BLaER1 (cell line): Measurements from ENCODE around the gene SLC39A12.

Experiments used
- H3K27ac ChIP-seq: shearing (Covaris generic); formaldehyde crosslinking; 2 replicates; pipeline ENCODE4 v1.8.1; 2022
- H3K27me3 ChIP-seq: shearing (Covaris generic); formaldehyde crosslinking; 2 replicates; pipeline ENCODE4 v1.8.1; 2022
- H3K36me3 ChIP-seq: shearing (Covaris generic); formaldehyde crosslinking; 2 replicates; pipeline ENCODE4 v1.8.1; 2022
- H3K4me1 ChIP-seq: shearing (Covaris generic); formaldehyde crosslinking; 2 replicates; pipeline ENCODE4 v1.8.1; 2022
- H3K4me2 ChIP-seq: shearing (Covaris generic); formaldehyde crosslinking; 2 replicates; pipeline ENCODE4 v1.8.1; 2022
- H3K4me3 ChIP-seq: shearing (Covaris generic); formaldehyde crosslinking; 2 replicates; pipeline ENCODE4 v1.8.1; 2022
- H3K9ac ChIP-seq: shearing (Covaris generic); formaldehyde crosslinking; 2 replicates; pipeline ENCODE4 v1.8.1; 2022
- H3K9me3 ChIP-seq: shearing (Covaris generic); formaldehyde crosslinking; 2 replicates; pipeline ENCODE4 v1.8.1; 2022
- H4K20me1 ChIP-seq: shearing (Covaris generic); formaldehyde crosslinking; 2 replicates; pipeline ENCODE4 v1.8.1; 2022
- Cebpa-rat ChIP-seq: shearing (Covaris generic); IDR thresholded peaks from 2 replicates; pipeline ENCODE4 v1.8.1; 2022

The SLC39A12 gene

DNA sequence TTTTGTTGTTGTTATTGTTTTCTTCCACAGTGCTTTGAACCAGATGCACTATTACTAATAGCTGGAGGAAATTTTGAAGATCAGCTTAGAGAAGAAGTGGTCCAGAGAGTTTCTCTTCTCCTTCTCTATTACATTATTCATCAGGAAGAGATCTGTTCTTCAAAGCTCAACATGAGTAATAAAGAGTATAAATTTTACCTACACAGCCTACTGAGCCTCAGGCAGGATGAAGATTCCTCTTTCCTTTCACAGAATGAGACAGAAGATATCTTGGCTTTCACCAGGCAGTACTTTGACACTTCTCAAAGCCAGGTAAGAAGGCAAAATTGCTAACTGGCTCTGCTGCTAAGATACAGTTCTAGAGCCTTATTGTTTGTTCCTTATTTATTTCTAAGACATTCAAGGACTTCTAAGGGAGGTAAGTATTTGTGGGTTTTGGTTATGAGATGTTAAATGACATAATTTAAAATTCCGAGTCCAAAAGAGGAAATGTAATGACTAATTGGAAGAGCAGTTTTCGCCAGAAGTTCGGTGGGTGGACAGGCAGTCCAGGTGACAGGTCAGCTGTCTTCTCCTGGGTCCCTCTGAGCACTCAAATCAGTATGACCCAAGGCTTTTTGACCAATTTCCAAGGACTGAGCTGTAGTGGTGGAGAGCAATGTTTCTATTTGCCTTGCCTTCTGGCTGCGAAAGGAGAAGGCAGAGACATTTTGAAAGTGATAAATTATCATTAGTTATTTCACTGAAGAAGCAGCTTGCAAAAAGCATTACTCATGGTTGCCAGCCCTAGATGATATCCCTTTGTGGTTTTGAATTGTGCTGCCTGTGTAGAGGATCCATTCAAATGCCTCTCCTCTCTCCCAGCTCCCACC, 10.1 kb downstream of the SLC39A12 start:
- no peaks in the 10 kb centered on the region for H4K20me1 ChIP-seq
- TF ChIP-seq Cebpa-rat = no peak
- H3K9me3 ChIP-seq = peaks cover 12% of the 10 kb centered on the region
- H3K4me3 ChIP-seq = no peak overlapping the region
- H3K36me3 ChIP-seq = no peaks in the 10 kb centered on the region
- no peak overlapping the region for H3K4me2 ChIP-seq
- no peak overlapping the region for H3K9ac ChIP-seq
- H3K27ac ChIP-seq = no peak overlapping the region
- H3K4me1 ChIP-seq = no peaks in the 10 kb centered on the region
- no peaks in the 10 kb centered on the region for H3K27me3 ChIP-seq

DNA sequence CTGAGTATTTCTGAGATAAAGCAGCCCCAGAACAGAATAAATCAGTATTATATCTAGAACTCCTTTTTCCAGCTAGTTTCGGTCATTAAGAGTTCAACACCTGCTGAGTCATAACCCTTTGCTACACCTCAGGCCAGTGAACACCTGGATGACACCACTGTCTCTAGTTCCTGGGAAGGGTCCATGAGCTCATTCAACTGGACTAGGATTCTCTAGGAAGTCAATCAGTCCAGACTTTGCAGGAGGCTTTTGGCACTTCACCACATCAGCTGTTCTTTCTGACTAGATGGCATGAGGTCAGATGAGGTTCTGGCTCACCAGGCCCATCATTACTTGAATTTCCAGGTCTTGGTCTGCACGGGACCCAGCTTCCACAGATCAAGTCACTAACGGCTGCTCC, 11.7 kb downstream of the SLC39A12 start:
- TF ChIP-seq Cebpa-rat = no peak
- no peaks in the 10 kb centered on the region for H3K4me1 ChIP-seq
- no peak overlapping the region for H3K4me3 ChIP-seq
- H3K4me2 ChIP-seq = no peak overlapping the region
- H3K9me3 ChIP-seq = peaks cover 12% of the 10 kb centered on the region
- H3K36me3 ChIP-seq = no peaks in the 10 kb centered on the region
- H3K27me3 ChIP-seq = no peaks in the 10 kb centered on the region
- H3K9ac ChIP-seq = no peak overlapping the region
- H3K27ac ChIP-seq = no peak overlapping the region
- no peaks in the 10 kb centered on the region for H4K20me1 ChIP-seq

DNA sequence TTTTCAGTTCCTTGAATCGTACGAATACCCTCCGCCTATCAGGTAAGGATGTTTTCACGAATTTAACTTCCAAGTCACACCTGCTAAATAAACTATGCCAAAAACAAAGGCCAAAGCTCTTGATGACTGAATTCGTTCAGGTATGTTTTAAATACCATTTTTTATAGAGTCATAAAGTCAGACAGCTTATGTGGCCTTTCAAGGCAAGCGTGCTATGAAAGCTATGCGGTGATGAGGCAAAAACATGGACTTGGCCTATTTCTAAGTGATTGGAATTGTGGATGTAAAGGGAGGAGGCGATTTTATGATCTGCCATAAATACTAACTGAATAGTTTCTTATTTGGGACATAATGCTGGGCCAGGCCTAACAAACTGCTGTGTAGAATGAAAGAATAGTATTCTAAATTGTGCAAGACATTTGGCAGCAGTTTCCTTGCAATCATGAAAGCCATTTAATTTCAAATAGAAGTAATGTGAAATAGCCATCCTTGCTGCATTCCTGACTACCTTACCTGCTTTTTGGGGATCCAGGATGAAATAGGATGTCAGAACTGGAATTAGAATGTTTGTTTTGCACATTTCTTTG, 14.0 kb downstream of the SLC39A12 start:
- no peaks in the 10 kb centered on the region for H3K4me1 ChIP-seq
- peaks cover 14% of the 10 kb centered on the region; the same call in 1 of the 2 replicates for H3K9me3 ChIP-seq
- H3K4me2 ChIP-seq = no peak overlapping the region
- no peaks in the 10 kb centered on the region for H3K36me3 ChIP-seq
- no peak overlapping the region for H3K27ac ChIP-seq
- H3K9ac ChIP-seq = no peak overlapping the region
- no peaks in the 10 kb centered on the region for H4K20me1 ChIP-seq
- H3K4me3 ChIP-seq = no peak overlapping the region
- no peak for TF ChIP-seq Cebpa-rat
- H3K27me3 ChIP-seq = no peaks in the 10 kb centered on the region

DNA sequence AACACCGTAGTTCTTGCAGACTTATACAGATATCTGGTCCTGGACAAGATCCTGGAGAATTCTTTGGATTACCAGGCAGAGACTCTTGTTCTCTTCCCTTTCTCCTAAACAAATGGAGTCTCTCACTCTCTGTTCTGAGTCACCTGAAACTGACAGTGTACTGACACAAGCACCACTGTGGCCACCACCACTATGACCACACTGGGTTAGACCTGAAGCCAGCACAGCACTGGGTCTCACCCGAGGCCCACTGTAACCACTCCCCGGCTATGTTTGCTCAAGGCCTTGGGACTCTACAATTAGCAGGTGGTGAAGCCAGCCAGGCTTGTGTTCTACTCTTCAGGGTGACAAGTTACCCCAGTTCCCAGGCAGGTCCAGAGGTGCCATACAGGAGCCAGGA, 22.8 kb downstream of the SLC39A12 start:
- H3K9ac ChIP-seq = no peak overlapping the region
- peaks cover 16% of the 10 kb centered on the region for H3K9me3 ChIP-seq
- H3K27ac ChIP-seq = no peak overlapping the region
- H3K4me1 ChIP-seq = no peaks in the 10 kb centered on the region
- no peak overlapping the region for H3K4me3 ChIP-seq
- H3K27me3 ChIP-seq = no peaks in the 10 kb centered on the region
- no peak overlapping the region for H3K4me2 ChIP-seq
- no peaks in the 10 kb centered on the region for H3K36me3 ChIP-seq
- H4K20me1 ChIP-seq = no peaks in the 10 kb centered on the region
- TF ChIP-seq Cebpa-rat = no peak

DNA sequence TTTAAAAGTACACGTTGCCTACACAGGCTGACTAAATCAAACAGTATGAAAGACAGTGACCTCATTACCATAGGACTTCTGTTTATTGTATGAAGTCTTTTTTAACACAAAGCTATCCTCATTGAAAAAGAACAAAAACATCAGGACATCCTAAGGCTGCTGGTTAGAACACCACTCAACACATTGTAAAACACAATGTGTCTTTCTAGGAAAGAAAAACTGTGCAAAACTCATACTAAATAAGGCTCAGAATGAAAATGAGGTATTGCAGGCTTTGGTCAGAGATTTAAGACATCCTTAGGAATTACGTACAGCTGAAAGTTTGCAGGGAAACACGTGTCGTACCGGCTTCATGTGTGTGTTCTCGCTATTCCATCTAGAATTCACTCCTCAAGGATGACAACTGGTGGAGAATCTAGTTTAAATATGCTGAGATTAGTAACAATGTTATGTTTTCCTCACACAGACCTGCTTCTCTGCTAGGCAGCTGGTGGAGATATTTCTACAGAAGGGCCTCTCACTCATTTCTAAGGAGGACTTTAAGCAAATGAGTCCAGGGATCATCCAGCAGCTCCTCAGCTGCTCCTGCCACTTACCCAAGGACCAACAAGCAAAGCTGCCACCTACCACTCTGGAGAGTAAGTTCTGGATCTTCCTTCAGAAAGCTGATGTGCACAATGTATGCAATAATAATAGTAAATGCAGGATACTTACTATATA, 29.3 kb downstream of the SLC39A12 start:
- no peaks in the 10 kb centered on the region for H3K27me3 ChIP-seq
- no peak overlapping the region for H3K4me2 ChIP-seq
- TF ChIP-seq Cebpa-rat = no peak
- no peak overlapping the region for H3K27ac ChIP-seq
- H3K4me3 ChIP-seq = no peak overlapping the region
- H4K20me1 ChIP-seq = no peaks in the 10 kb centered on the region
- peaks cover 6% of the 10 kb centered on the region; the same call in 1 of the 2 replicates for H3K4me1 ChIP-seq
- H3K9me3 ChIP-seq = no peaks in the 10 kb centered on the region
- H3K9ac ChIP-seq = no peak overlapping the region
- H3K36me3 ChIP-seq = no peaks in the 10 kb centered on the region

DNA sequence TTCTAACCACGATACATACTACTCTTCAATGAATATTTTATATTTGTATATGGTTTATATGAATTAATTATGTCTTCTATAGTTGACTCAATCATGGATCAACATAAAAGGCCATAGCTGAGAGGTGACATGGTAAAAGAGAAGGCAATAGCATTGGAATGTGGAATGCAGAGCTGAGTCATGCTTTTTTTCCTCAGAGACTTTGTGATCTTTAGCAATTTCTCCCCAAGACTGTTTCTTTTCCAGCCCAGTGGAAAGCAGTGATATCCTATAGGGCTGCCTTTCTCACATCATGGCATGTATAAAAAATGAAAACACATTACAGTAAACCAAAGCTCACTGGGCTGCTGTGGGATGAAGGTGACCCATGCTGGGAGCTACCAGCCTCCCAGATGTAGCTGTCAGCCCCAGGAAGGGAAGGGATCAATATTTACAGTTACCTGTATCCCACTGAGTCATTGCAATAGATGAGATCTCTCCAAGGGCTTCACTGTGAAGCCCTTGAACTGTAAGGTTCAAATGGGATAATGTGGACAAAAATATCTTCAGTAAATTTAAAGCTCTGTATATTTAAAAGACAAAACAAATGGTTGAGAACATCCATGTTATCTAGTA, 30.2 kb downstream of the SLC39A12 start:
- Histone ChIP-seq H3K4me3 (no peak overlapping the region), H3K4me1 (peaks cover 8% of the 10 kb centered on the region; the same call in 1 of the 2 replicates), H3K36me3 (no peaks in the 10 kb centered on the region), H3K9me3 (peaks cover 8% of the 10 kb centered on the region), H3K27me3 (no peaks in the 10 kb centered on the region), H3K27ac (no peak overlapping the region), H4K20me1 (no peaks in the 10 kb centered on the region), H3K4me2 (no peak overlapping the region), H3K9ac (no peak overlapping the region)
- TF ChIP-seq Cebpa-rat = no peak

DNA sequence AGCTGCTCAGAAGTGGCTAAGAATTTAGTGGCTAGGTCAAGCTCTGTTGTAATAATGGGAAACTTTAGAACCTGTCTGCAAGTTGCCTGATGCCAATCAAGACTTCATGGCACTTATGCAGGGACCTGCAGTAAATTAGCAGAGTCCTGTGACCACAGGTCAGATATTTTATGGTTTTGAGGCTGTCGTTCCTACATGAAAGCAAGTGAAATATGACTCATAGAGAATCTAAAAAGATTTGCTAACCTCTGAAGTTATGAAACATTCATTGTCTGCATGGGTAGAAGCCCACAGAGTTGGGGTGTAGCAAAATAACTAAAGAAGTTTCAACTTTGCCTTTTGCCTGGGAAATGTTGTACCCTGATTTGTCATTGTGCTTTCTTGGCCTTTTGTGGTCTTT, 32.3 kb downstream of the SLC39A12 start:
- H3K9ac ChIP-seq = no peak overlapping the region
- H3K36me3 ChIP-seq = no peaks in the 10 kb centered on the region
- peaks cover 30% of the 10 kb centered on the region for H3K4me1 ChIP-seq
- H3K4me3 ChIP-seq = no peak overlapping the region
- H3K4me2 ChIP-seq = no peak overlapping the region; the same call in 1 of the 2 replicates
- H3K27ac ChIP-seq = no peak overlapping the region
- no peaks in the 10 kb centered on the region for H3K27me3 ChIP-seq
- H4K20me1 ChIP-seq = no peaks in the 10 kb centered on the region
- peaks cover 24% of the 10 kb centered on the region for H3K9me3 ChIP-seq
- TF ChIP-seq Cebpa-rat = no peak

DNA sequence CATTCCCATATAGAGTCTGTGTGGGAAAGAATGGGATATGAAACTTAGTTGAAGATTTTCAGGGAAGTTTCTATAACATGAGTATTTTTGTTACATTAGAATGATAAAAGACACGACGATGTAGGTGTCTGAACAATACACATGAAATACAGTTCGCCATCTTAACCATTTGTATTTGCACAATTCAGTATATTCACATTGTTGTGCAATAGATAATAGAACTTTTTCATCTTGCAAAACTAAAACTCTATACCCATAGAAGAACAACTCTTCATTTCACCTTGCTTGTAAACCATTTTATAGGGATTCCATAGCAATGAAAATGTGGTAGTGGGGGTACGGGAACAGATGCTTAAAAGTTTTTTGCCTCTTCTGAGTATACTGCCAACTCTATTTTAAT, 32.8 kb downstream of the SLC39A12 start:
- Histone ChIP-seq H3K36me3 (no peaks in the 10 kb centered on the region), H3K4me2 (no peak overlapping the region), H4K20me1 (no peaks in the 10 kb centered on the region), H3K9me3 (peaks cover 24% of the 10 kb centered on the region), H3K4me3 (no peak overlapping the region), H3K9ac (no peak overlapping the region), H3K27me3 (no peaks in the 10 kb centered on the region), H3K4me1 (peaks cover 35% of the 10 kb centered on the region), H3K27ac (no peak overlapping the region)
- TF ChIP-seq Cebpa-rat = no peak

DNA sequence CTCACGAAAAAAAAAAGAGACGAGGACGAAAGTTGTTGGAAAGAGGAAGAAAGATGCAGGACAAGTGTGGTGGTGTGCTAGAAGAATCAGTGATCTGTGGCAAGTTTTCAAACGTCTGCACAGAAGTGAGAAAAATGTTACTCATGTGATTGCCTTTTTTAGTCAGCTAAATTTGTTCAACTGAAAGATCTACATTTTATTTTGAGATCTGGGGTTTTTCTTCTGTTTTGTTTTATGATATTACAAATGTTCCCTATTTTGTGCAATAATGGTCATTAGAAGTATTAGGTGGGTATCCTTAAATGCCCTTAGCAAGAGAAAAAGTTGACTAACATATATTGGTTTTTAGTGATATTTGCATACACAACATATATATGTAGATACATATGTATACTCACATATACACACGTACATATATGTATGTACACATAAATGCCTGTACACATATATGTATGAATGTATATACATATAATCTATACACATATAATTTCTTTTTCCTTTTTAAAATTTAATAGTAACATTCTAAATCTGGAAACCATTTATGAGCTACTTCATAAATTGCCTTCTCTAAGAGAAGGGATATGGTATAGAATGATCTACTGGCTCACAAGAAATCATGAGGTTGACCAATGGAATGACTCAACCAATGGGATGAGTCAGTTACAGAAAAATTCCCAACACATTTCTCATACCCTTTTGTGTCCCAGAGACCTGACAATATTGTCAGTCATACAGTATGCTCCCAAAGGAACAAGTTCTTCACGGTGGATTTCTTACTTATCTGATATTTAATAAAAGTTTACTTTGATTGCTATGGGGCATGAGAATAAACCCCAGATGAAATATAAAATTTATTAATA, 38.4 kb downstream of the SLC39A12 start:
- Histone ChIP-seq H3K4me2 (peak overlapping the region; percentile 57), H3K36me3 (no peaks in the 10 kb centered on the region), H3K27ac (peak overlapping the region; percentile 81)

More for the DNA sequence above, 38.4 kb downstream of the SLC39A12 start:
- Histone ChIP-seq H3K4me3 (no peak overlapping the region), H3K9ac (no peak overlapping the region), H4K20me1 (no peaks in the 10 kb centered on the region), H3K4me1 (peaks cover 61% of the 10 kb centered on the region), H3K27me3 (no peaks in the 10 kb centered on the region), H3K9me3 (peaks cover 27% of the 10 kb centered on the region)
- TF ChIP-seq Cebpa-rat = no peak
